TTC549 (cell line): Measurements from ENCODE around the gene ZDHHC13.

Source experiments
- FAIRE-seq: peaks from 2 replicates; lab custom pipeline; 2012; peaks lifted over from hg19 to GRCh38; lab: Jason Lieb, UNC

The ZDHHC13 gene

DNA sequence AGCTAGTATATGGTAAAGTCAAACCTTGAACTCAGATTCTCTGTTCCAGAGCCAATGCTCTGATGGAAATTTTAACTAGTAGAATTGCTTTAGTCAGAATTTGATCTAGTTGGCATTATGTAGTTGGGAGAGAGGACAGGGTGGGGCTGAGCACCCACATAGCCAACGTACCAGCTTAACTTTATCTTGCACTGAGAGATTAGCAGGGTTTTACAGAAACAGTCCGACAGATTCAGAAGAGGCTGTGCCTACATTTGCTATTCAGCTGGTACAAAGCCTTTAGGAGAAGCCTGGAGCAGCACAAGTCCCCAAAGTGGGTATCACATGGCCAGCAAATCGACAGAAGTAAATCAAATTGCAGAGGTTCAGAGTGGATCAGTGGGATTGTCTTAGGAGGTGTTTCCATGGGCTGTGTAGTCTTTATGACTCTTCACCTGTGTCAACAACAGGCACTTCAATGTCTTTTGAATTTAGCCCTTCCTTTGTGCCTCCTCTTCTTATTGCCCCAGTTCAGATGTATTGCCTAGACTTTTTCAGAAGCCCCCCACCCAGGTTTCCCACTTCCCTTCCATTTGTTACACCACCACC, 92.1 kb downstream of the ZDHHC13 start:
- no peak for FAIRE-seq

DNA sequence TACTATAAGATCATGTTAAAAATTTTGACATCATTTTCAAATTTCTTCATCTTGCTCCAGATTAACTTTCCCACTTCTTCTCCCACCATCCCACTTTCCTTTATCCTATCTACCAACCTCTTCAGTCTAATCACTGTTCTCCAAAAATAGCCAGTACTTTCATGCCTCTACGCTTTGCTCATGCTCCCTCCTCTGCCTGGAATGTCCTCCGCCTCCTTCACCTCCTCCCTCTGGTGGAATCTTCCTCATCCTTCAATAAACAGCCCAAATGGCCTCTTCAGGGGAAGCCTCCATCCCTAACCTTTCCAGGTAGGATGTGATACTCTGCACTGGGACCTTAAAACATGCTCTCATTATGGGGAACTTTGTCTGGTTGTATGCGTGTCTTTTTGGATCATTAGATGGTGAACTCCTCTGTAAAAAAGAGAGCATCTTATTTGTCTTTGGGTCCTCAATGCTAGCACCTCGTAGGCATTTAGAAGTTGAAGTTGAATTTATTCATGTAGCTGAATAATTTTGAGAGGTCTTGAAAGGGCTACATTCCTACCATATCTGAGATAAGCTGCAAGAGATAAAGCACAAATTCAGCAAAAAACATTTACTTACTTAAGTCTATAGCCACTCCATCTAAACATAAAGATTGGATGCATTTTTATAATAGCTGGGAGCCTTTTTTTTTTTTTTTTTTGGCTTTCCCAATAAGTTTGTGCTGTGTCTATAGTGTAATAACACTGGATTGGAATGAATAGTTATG, 92.8 kb downstream of the ZDHHC13 start:
- FAIRE-seq, result no peak

DNA sequence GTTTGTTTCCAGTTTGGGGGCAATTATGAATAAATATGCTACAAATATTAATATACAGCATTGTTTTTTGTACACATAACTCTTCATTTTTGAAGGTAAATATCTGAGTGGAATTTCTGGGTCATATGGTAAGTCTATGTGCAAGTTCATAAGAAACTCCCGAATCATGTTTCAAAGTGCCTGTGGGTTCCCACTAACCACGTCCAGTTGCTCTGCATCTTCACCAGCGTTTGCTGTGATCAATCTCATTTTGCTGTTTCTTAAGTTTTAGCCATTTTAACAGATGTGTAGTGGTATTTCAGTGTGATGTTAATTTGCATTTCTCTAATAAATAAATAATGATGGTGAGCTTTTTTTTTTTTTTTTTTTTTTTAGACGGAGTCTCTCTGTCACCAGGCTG, 99.1 kb downstream of the ZDHHC13 start:
- FAIRE-seq, result no peak

DNA sequence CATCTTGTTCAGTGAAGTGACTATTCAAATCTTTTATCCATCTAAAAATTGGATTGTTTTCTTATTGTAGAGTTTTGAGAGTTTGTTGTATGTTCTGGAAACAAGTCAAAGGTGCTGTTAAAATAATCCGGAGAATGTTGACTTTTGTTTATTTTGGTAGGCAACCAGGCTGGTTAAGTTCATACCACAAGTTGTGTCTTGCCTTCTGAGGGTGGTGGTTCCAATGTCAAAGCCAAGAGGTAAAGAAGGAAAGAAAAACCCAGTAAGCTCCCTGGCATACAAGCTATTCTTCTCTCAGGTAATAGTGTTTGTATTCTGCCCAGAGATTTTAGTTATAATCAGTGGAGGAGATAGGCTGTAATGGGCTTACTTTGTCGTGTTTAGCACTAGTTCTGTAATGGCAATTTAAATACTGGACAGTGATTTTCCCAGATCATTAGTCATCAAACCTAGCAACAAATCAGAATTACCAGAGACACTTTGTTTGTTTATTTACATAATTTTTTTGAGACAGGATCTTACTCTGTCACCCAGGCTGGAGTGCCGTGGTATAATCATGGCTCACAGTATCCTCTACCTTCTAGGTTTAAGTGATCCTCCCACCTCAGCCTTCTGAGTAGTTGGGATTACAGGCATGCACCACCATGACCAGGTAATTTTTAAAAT, 99.9 kb downstream of the ZDHHC13 start:
- no peak for FAIRE-seq

DNA sequence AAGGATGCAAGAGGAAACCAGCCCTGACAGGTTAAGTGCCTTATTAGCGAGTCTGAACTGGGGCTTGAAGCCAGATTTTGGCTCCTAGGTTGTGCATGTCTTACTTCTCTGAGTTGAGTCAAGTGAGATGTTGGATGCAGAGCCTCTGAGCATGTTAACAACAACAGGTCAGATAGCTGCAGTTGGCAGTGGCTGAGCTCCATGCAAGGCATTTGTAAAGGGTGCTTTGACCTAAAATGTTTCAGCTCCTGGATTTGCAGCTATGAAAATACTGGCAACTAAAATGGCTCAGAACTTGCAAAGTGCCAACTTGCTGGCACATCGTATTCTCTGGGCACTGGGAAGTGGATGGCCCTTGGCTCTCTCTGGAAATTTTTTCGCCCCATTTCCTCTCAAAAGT, 101.2 kb downstream of the ZDHHC13 start:
- FAIRE-seq, result no peak

DNA sequence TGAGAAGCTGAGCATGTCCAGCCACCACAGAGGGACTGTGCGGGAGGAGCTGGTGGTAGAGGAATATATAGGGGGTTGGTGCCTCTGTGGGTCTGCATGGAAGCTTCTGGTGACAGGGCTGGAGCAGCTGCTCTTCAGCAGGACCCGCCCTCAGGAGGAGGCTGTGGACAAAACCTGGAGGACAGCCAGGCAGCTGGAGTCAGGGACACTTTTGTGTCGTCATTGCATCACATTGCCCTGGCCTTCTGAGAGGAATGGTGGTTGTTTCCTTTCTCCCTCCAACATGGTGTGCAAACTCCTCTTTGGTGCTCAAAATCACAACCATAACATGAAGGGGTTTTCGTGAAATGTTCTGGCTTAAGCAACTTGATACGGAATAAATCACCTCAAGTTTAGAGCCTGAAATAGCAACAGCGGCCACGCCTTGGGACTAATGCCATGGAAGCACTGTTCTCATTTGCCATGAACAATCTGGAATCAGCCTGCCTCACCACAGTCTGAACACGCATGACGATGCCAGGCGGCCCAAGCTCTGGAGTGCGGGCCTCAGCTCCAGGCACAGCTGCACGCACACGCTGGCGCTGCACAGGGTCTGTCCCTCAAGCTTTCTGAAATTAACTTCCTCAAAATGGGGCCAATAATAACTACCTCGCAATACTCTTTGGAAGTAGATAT, 102.0 kb downstream of the ZDHHC13 start:
- FAIRE-seq, result no peak

DNA sequence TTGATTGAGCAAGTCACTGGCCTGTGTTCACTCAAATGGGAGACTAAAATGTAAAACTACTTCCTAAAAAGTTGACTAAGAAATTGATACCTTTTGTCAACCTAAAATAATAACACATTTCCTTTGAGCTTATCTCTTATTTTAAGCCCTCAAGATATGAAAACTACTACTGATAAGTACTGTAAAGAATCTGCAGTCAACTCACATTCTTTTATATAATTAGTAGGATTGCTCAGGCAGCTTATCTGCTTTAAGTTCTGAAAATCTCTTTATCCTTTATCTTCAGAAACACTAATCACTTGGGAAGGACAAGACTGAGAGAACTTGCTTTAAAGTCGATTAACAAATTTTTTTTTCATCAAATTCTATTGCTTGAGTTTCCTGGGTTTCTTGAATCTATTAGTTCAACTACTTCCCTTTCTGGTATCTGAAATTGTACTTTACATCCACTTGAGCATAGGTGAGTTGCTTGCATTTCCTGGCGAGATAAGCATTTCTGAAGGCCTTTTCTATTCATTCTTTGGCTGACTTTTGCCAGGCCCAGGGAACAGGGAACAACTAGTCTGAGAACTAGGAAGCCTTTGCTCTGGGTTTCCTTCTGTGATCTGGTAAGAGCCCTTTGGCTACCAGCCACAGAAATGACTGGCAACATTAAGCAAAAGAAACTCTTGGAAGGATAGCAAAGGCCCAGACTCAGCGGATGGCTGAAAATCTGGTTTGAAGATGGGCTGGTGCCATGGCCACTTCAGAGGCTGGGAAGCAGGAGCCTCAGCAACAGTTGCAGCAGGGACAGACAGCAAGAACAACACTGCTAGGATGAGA, 104.1 kb downstream of the ZDHHC13 start:
- FAIRE-seq, result no peak

DNA sequence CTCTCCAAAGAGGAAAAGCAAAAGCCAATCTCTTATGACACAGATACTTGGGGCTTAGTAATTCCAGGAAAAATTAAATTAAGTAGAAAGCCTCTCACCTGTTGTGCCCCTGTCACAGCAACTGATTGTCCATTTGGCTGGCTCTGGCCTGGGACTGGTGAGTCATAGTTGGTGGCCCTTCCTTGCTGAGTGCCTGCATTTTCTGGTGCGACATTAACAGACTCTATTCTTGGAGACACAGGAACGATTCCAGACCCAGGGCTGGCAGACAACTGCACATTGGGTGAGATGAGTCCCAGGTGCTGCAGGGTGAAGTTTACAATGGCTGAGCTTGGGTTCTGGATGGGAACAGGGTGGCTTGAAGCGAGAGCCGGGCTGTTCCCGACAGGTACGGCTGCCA, 108.2 kb downstream of the ZDHHC13 start:
- no peak for FAIRE-seq

DNA sequence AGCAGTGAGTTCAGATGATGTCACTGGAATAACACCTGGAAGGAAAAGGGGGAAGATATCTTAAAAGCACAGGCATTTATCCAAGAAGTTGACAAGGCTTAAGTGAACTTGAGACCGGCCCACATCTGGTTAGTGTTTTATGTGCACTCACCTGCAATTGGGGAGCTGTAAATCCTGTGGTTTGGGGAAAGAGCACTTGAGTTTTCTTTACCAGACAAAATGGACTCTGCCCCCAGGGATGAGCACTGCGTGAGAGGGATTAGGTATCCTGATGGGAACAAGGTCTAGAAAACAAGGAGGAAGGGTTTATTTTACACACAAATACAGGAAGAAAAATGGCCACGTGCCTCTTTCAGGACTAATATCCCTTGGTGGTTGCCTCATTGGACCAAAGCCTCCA, 108.6 kb downstream of the ZDHHC13 start:
- no peak for FAIRE-seq
